ENCODE data around the gene RNF144A. TPM values are rescaled to one million over a fixed set of nuclear protein-coding genes. Genes with fewer than 3 reads are reported as not detected.

RNF144A gene
- total and polyA plus RNA-seq, 2 donors (not counting 1 experiment from before 2014, with no cell fraction given), result 1.2 to 1.6 TPM

DNA sequence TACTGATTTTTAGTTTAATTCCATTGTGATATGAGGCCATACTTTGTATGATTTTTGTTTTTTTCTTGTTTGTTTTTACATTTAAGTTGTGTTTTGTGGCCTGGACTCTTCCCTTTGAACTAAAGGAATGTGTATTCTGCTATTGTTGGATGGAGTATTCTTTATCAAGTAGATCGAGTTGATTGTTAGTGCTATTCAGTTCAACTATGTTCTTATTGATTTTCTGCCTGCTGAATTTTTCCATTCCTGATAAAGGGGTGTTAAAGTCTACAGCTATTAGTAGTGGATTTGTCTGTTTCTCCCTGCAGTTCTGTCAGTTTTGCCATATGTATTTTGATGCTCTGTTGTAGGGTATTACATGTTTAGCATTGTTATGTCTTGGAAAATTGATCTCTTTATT lies 14.5 kb downstream of the RNF144A start:
- no peaks in the 10 kb centered on the region for H3K27me3 Mint-ChIP-seq
- H3K4me3 Mint-ChIP-seq, result no peak overlapping the region
- intact Hi-C loops (cut with micrococcal nuclease), result no loop called here
- H4K20me1 ChIP-seq (ENCODE audit: control insufficient read depth, insufficient read depth, low read length, poor library complexity, severe bottlenecking), result no peaks in the 10 kb centered on the region
- H3K27me3 ChIP-seq (replicated peaks in 1 of 4; ENCODE audit: control extremely low read depth in 1 of 4, control insufficient read depth in 3 of 4, insufficient read depth in 4 of 4, low read length in 3 of 4), result no peaks in the 10 kb centered on the region
- H3K4me3 ChIP-seq (ENCODE audit: control extremely low read depth in 1 of 5, extremely low read depth in 1 of 5, insufficient read depth in 1 of 5, low read depth in 2 of 5, low read length in 4 of 5), result no peak overlapping the region
- ATAC-seq (ENCODE audit: low read depth), result no peak
- no peaks in the 10 kb centered on the region for H3K79me2 ChIP-seq (ENCODE audit: control insufficient read depth, insufficient read depth, low read length)
- ChIA-PET CTCF (no interaction called here), POLR2A (no interaction called here)
- peaks cover 17% of the 10 kb centered on the region for H3K4me1 Mint-ChIP-seq
- no peak overlapping the region for H3K4me2 ChIP-seq (replicated peaks; ENCODE audit: low read depth, low read length, poor library complexity, severe bottlenecking)
- H3K27ac Mint-ChIP-seq, result no peak overlapping the region
- no peak overlapping the region for H3K9ac ChIP-seq (ENCODE audit: low read length)
- 100% methylated on average over 1 of the region's 1 CpG for WGBS (ENCODE audit: insufficient coverage)
- H3K9me3 ChIP-seq (ENCODE audit: control extremely low read depth in 1 of 3, control insufficient read depth in 2 of 3, insufficient read depth in 1 of 3, low read length in 2 of 3), result peaks cover 0 to 10% (median 0%) of the 10 kb centered on the region in 3 donors
- peaks cover 4% of the 10 kb centered on the region for H3K9me3 Mint-ChIP-seq (ENCODE audit: insufficient read depth)
- no peak for DNase-seq
- peaks cover 8% of the 10 kb centered on the region in 2 donors for H3K4me1 ChIP-seq (ENCODE audit: control insufficient read depth in 2 of 2, insufficient read depth in 2 of 2, low read length in 2 of 2)
- TF ChIP-seq CTCF (IDR thresholded peaks at IDR 0.05) (no peak), EZH2 (IDR thresholded peaks at IDR 0.05; ENCODE audit: borderline replicate concordance, insufficient read depth, low read depth, low read length, poor library complexity, severe bottlenecking) (no peak)
- no peak overlapping the region for H2AFZ ChIP-seq (ENCODE audit: insufficient read depth, low read depth, low read length, poor library complexity, severe bottlenecking)
- H3K36me3 ChIP-seq (replicated peaks in 1 of 2; ENCODE audit: control extremely low read depth in 1 of 2, control insufficient read depth in 1 of 2, extremely low read depth in 1 of 2, insufficient read depth in 2 of 2, low read length in 1 of 2), result no peaks in the 10 kb centered on the region
- H3K27ac ChIP-seq (ENCODE audit: low read length in 2 of 2), result no peak overlapping the region

GRCh38 chr2:6932206-6932605 lies 15.0 kb downstream of the RNF144A start:
- no peaks in the 10 kb centered on the region for H3K36me3 ChIP-seq (replicated peaks in 1 of 2; ENCODE audit: control extremely low read depth in 1 of 2, control insufficient read depth in 1 of 2, extremely low read depth in 1 of 2, insufficient read depth in 2 of 2, low read length in 1 of 2)
- H3K79me2 ChIP-seq (ENCODE audit: control insufficient read depth, insufficient read depth, low read length), result no peaks in the 10 kb centered on the region
- POLR2A ChIA-PET, result no interaction called here
- no peak for DNase-seq
- no peak overlapping the region for H3K27ac Mint-ChIP-seq
- no peak overlapping the region for H3K27ac ChIP-seq (ENCODE audit: low read length in 2 of 2)
- H3K27me3 ChIP-seq (replicated peaks in 1 of 4; ENCODE audit: control extremely low read depth in 1 of 4, control insufficient read depth in 3 of 4, insufficient read depth in 4 of 4, low read length in 3 of 4), result no peaks in the 10 kb centered on the region
- no peak overlapping the region for H3K4me2 ChIP-seq (replicated peaks; ENCODE audit: low read depth, low read length, poor library complexity, severe bottlenecking)
- H2AFZ ChIP-seq (ENCODE audit: insufficient read depth, low read depth, low read length, poor library complexity, severe bottlenecking), result no peak overlapping the region
- H4K20me1 ChIP-seq (ENCODE audit: control insufficient read depth, insufficient read depth, low read length, poor library complexity, severe bottlenecking), result no peaks in the 10 kb centered on the region
- no CpG with 5 or more reads among the region's 1 CpG for WGBS (ENCODE audit: insufficient coverage)
- peaks cover 0 to 10% (median 0%) of the 10 kb centered on the region in 3 donors for H3K9me3 ChIP-seq (ENCODE audit: control extremely low read depth in 1 of 3, control insufficient read depth in 2 of 3, insufficient read depth in 1 of 3, low read length in 2 of 3)
- intact Hi-C loops (cut with micrococcal nuclease), result no loop called here
- no peaks in the 10 kb centered on the region for H3K27me3 Mint-ChIP-seq
- H3K9me3 Mint-ChIP-seq (ENCODE audit: insufficient read depth), result peaks cover 4% of the 10 kb centered on the region
- no peak overlapping the region for H3K4me3 ChIP-seq (ENCODE audit: control extremely low read depth in 1 of 5, extremely low read depth in 1 of 5, insufficient read depth in 1 of 5, low read depth in 2 of 5, low read length in 4 of 5)
- peaks cover 8% of the 10 kb centered on the region in 2 donors for H3K4me1 ChIP-seq (ENCODE audit: control insufficient read depth in 2 of 2, insufficient read depth in 2 of 2, low read length in 2 of 2)
- no peak overlapping the region for H3K4me3 Mint-ChIP-seq
- peaks cover 17% of the 10 kb centered on the region for H3K4me1 Mint-ChIP-seq
- CTCF ChIA-PET, result interaction anchor here (1.1 kb wide), 1 partner anchor 15 kb away, joined by 4 read pairs; no protein-coding TSS in a partner anchor
- no peak for ATAC-seq (ENCODE audit: low read depth)
- TF ChIP-seq CTCF (IDR thresholded peaks at IDR 0.05) (no peak), EZH2 (IDR thresholded peaks at IDR 0.05; ENCODE audit: borderline replicate concordance, insufficient read depth, low read depth, low read length, poor library complexity, severe bottlenecking) (no peak)
- no peak overlapping the region for H3K9ac ChIP-seq (ENCODE audit: low read length)
